Fibroblast of lung (primary cell): Measurements from ENCODE around the gene CDCA4.

ENCODE experiments used
- EZH2 ChIP-seq: IDR thresholded peaks from 2 replicates; pipeline ENCODE4 v1.5.1; 2012; ENCODE audit warnings: low read length, control low read depth, mild to moderate bottlenecking; ENCODE audit errors: missing control alignments
- TF ChIP-seq, protein P1 (sequence below), 2 donors: IDR thresholded peaks in 1 of 2; conservative IDR thresholded peaks in 1 of 2; 1 replicate in 1 of 2; 2 replicates in 1 of 2; pipeline ENCODE4 v1.5.1; 2011 to 2012; ENCODE audit warnings: low read length in 2 of 2, control low read depth in 1 of 2, inconsistent platforms in 1 of 2, low read depth in 1 of 2, mild to moderate bottlenecking in 1 of 2

DNA sequence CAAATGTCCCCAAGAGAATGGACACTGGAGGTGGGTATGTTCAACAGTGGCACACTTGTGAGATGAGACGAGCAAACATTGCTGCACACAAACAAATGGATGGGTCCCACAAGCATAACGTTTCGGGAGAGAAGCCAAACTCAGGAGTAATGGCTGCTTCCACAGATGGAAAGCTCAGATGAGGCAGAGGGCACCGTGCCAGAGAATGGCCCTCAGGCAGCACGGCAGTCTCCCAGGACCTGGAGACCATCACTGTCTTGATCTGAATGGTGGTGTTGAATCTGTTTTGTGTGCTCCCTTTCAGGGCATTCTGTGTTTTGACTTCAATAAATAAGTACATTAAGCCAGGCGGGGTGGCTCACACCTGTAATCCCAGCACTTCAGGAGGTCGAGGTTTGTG lies 8.5 kb upstream of the CDCA4 start:
- TF ChIP-seq, protein P1, sequence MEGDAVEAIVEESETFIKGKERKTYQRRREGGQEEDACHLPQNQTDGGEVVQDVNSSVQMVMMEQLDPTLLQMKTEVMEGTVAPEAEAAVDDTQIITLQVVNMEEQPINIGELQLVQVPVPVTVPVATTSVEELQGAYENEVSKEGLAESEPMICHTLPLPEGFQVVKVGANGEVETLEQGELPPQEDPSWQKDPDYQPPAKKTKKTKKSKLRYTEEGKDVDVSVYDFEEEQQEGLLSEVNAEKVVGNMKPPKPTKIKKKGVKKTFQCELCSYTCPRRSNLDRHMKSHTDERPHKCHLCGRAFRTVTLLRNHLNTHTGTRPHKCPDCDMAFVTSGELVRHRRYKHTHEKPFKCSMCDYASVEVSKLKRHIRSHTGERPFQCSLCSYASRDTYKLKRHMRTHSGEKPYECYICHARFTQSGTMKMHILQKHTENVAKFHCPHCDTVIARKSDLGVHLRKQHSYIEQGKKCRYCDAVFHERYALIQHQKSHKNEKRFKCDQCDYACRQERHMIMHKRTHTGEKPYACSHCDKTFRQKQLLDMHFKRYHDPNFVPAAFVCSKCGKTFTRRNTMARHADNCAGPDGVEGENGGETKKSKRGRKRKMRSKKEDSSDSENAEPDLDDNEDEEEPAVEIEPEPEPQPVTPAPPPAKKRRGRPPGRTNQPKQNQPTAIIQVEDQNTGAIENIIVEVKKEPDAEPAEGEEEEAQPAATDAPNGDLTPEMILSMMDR (conservative IDR thresholded peaks at IDR 0.05 in 1 of 2, IDR thresholded peaks at IDR 0.05 in 1 of 2; ENCODE audit: low read depth in 1 of 2, low read length in 2 of 2), result no peak
- no peak for TF ChIP-seq EZH2
